ENCODE data around the gene ZNF445.
"Not testable (repeated sequence)": the region's sequence is repeated elsewhere in the genome, so short reads cannot be mapped to it uniquely, and the experiment has no call there.

The ZNF445 gene

GRCh38 chr3:44415421-44415820, 62.0 kb downstream of the ZNF445 start:
- H3K4me2 ChIP-seq (ENCODE audit: low read length) = no peak overlapping the region
- H3K4me1 ChIP-seq (ENCODE audit: control insufficient read depth, insufficient read depth, low read length) = no peaks in the 10 kb centered on the region
- H3K4me3 ChIP-seq (ENCODE audit: low read length) = no peak overlapping the region
- no peaks in the 10 kb centered on the region for H3K27me3 ChIP-seq (ENCODE audit: control insufficient read depth, insufficient read depth, low read length)
- H3K9ac ChIP-seq (ENCODE audit: low read depth, low read length) = no peak overlapping the region
- no peaks in the 10 kb centered on the region for H3K36me3 ChIP-seq (ENCODE audit: insufficient read depth, low read length)
- no peaks in the 10 kb centered on the region for H3K9me3 ChIP-seq (replicated peaks; ENCODE audit: low read length)

GRCh38 chr3:44414517-44415090, 62.9 kb downstream of the ZNF445 start:
- no peak overlapping the region for H3K4me2 ChIP-seq (ENCODE audit: low read length)
- no peak overlapping the region for H3K9ac ChIP-seq (ENCODE audit: low read depth, low read length)
- no peaks in the 10 kb centered on the region for H3K9me3 ChIP-seq (replicated peaks; ENCODE audit: low read length)
- H3K36me3 ChIP-seq (ENCODE audit: insufficient read depth, low read length) = peaks cover 3% of the 10 kb centered on the region
- no peaks in the 10 kb centered on the region for H3K4me1 ChIP-seq (ENCODE audit: control insufficient read depth, insufficient read depth, low read length)
- no peak overlapping the region for H3K4me3 ChIP-seq (ENCODE audit: low read length)
- H3K27me3 ChIP-seq (ENCODE audit: control insufficient read depth, insufficient read depth, low read length) = no peaks in the 10 kb centered on the region

DNA sequence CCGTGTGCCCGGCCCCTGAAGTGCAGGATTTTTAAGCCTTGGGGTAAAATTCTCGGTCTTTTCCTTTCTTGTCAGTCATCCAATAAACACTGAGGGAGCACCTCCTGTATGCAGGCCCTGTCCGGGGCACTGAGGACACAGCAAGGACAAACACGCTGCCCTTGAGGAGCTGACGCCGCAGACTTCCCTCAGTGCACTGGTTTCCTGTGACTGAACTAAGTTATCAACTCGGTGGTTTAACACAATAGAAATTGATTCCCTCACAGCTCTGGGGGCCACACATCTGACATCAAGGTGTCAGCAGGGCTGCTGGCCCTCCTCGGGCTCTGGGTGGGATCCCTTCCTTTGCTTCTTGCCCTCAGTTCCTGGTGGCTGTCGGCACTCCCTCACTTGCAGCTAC, 65.1 kb downstream of the ZNF445 start:
- Histone ChIP-seq H3K4me3 (ENCODE audit: low read length) (no peak overlapping the region), H3K27me3 (ENCODE audit: control insufficient read depth, insufficient read depth, low read length) (no peaks in the 10 kb centered on the region), H3K4me1 (ENCODE audit: control insufficient read depth, insufficient read depth, low read length) (no peaks in the 10 kb centered on the region), H3K9me3 (replicated peaks; ENCODE audit: low read length) (no peaks in the 10 kb centered on the region), H3K4me2 (ENCODE audit: low read length) (no peak overlapping the region), H3K36me3 (ENCODE audit: insufficient read depth, low read length) (peaks cover 3% of the 10 kb centered on the region), H3K9ac (ENCODE audit: low read depth, low read length) (no peak overlapping the region)

- peaks cover 3% of the 10 kb centered on the region for H3K36me3 ChIP-seq (ENCODE audit: insufficient read depth, low read length)
Measured at GRCh38 chr3:44411031-44411645, 66.3 kb downstream of the ZNF445 start.

DNA sequence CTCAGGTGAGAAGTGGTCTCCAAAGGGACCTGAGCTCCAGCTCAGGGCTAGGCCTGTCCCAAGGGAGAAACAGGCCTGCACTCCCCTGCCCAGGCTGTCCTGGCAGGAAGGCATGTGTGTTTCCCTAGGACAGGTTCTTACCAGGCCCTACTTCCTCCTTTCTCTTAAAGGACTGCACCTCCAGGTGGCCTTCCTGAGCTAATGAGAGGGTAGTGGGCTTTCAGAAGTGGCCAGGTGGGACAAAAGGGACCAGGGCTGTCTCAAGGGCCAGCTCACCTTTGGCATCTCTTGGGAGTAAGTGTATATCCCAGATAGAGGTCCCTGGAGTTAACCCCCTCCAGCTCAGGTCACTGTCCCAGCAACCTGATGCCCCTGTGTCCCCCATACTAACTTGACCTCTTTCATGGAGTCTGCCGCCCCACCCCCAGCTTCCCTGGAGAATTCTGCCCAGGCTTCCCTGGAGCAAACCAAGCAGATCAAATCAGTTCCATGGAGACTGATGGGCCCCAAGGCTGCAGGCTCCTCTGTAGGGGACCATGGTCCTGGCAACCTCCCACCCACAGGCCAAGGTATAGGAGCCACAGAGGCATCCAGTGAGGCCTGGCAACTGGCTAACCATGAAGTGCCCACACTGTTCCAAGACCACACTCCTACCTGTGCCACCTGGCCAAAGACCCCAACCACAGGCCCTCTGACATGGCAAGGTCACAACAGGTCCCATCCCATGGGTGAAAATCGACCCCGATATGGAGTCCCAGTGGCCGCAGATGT, 67.6 kb downstream of the ZNF445 start:
- Histone ChIP-seq H3K4me1 (ENCODE audit: control insufficient read depth, insufficient read depth, low read length) (no peaks in the 10 kb centered on the region), H3K27me3 (ENCODE audit: control insufficient read depth, insufficient read depth, low read length) (no peaks in the 10 kb centered on the region)

More at GRCh38 chr3:44411031-44411645, 66.3 kb downstream of the ZNF445 start:
- no peak overlapping the region for H3K9ac ChIP-seq (ENCODE audit: low read depth, low read length)
- no peaks in the 10 kb centered on the region for H3K9me3 ChIP-seq (replicated peaks; ENCODE audit: low read length)
- H3K4me2 ChIP-seq (ENCODE audit: low read length) = no peak overlapping the region
- H3K4me1 ChIP-seq (ENCODE audit: control insufficient read depth, insufficient read depth, low read length) = no peaks in the 10 kb centered on the region
- H3K4me3 ChIP-seq (ENCODE audit: low read length) = no peak overlapping the region
- H3K27me3 ChIP-seq (ENCODE audit: control insufficient read depth, insufficient read depth, low read length) = no peaks in the 10 kb centered on the region

DNA sequence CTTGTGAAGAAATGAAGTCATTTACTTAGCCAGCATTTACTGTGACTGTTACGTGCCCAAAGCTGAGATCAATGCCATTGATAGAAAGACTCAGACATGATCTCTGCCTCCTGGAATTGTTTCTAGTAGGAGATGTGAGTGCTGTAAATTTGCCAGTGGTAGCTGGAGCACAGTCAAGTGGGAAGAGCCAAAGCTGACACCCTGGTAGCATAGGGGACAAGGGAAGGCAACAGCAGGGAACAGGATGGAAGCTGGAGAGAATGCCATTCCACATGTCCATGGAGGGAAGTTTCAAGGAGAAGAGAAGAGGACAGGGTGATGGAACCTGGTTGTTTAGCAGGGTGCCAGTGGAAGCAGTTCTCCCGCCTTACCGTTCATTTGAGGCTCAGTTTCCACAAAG, 74.9 kb downstream of the ZNF445 start:
- Histone ChIP-seq H3K9me3 (replicated peaks; ENCODE audit: low read length) (no peaks in the 10 kb centered on the region), H3K4me2 (ENCODE audit: low read length) (no peak overlapping the region), H3K27me3 (ENCODE audit: control insufficient read depth, insufficient read depth, low read length) (no peaks in the 10 kb centered on the region), H3K9ac (ENCODE audit: low read depth, low read length) (no peak overlapping the region), H3K36me3 (ENCODE audit: insufficient read depth, low read length) (peaks cover 3% of the 10 kb centered on the region), H3K4me3 (ENCODE audit: low read length) (no peak overlapping the region), H3K4me1 (ENCODE audit: control insufficient read depth, insufficient read depth, low read length) (no peaks in the 10 kb centered on the region)

More for the DNA sequence above, 67.6 kb downstream of the ZNF445 start:
- Histone ChIP-seq H3K36me3 (ENCODE audit: insufficient read depth, low read length) (peaks cover 3% of the 10 kb centered on the region), H3K9ac (ENCODE audit: low read depth, low read length) (no peak overlapping the region), H3K4me3 (ENCODE audit: low read length) (no peak overlapping the region), H3K9me3 (replicated peaks; ENCODE audit: low read length) (no peaks in the 10 kb centered on the region), H3K4me2 (ENCODE audit: low read length) (no peak overlapping the region)

DNA sequence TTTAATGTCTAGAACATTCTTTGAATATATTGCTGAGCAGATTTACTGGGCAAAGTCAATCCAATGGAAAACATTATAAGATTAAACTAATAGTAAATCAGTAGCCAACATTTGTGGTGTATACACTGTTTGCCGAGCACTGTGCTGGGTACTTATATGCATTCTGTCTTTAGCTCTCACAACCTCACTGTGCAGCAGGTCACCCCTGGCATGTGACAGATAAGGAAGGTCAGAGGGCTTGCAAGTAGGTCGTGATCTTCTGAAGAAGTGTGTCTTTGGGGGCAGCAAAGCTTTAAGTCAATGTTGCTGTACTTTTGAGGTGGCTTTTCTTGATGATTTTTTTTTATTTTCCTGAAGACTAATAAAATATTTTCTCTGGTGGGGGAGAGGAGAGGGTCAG, 76.7 kb downstream of the ZNF445 start:
- no peak overlapping the region for H3K4me3 ChIP-seq (ENCODE audit: low read length)
- H3K27me3 ChIP-seq (ENCODE audit: control insufficient read depth, insufficient read depth, low read length) = no peaks in the 10 kb centered on the region
- H3K9ac ChIP-seq (ENCODE audit: low read depth, low read length) = no peak overlapping the region
- no peaks in the 10 kb centered on the region for H3K9me3 ChIP-seq (replicated peaks; ENCODE audit: low read length)
- no peaks in the 10 kb centered on the region for H3K4me1 ChIP-seq (ENCODE audit: control insufficient read depth, insufficient read depth, low read length)
- peaks cover 3% of the 10 kb centered on the region for H3K36me3 ChIP-seq (ENCODE audit: insufficient read depth, low read length)
- no peak overlapping the region for H3K4me2 ChIP-seq (ENCODE audit: low read length)

DNA sequence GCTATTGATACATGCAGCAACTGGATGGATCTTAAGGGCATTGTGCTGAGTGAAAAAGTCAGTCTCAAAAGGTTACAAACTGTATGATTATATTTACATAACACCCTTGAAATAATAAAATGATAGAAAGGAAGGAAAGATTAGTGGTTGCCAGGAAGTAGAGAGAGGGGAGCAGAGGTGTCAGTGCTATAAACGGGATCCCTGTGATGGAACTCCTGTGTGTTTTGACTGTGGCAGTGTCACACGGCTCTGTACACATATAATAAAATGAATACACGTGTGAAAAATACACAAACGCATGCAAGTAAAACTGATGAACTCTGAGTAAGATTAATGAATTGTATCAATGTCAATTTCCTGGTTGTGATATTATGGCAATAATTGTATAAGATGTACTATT, 78.6 kb downstream of the ZNF445 start:
- H3K4me3 ChIP-seq (ENCODE audit: low read length) = no peak overlapping the region
- H3K9me3 ChIP-seq (replicated peaks; ENCODE audit: low read length) = no peaks in the 10 kb centered on the region
- H3K4me1 ChIP-seq (ENCODE audit: control insufficient read depth, insufficient read depth, low read length) = no peaks in the 10 kb centered on the region
- H3K9ac ChIP-seq (ENCODE audit: low read depth, low read length) = no peak overlapping the region
- no peaks in the 10 kb centered on the region for H3K27me3 ChIP-seq (ENCODE audit: control insufficient read depth, insufficient read depth, low read length)
- no peak overlapping the region for H3K4me2 ChIP-seq (ENCODE audit: low read length)
- H3K36me3 ChIP-seq (ENCODE audit: insufficient read depth, low read length) = peaks cover 3% of the 10 kb centered on the region

DNA sequence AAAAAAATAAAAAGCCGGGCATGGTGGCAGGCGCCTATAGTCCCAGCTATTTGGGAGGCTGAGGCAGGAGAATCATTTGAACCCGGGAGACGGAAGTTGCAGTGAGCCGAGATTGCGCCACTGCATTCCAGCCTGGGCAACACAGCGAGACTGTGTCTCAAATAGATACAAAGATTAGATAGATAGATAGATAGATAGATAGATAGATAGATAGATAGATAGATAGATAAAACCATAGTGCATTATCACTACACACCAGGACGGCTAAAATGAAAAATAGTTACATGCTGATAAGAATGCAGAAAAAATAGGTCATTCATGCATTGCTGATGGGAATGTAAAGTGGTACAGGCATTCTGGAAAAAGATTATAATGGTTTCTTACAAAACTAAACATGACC, 79.2 kb downstream of the ZNF445 start:
- not testable (repeated sequence) for H3K4me2 ChIP-seq (ENCODE audit: low read length); H3K4me1 ChIP-seq (ENCODE audit: control insufficient read depth, insufficient read depth, low read length); H3K36me3 ChIP-seq (ENCODE audit: insufficient read depth, low read length); H3K4me3 ChIP-seq (ENCODE audit: low read length); H3K27me3 ChIP-seq (ENCODE audit: control insufficient read depth, insufficient read depth, low read length); H3K9me3 ChIP-seq (replicated peaks; ENCODE audit: low read length); H3K9ac ChIP-seq (ENCODE audit: low read depth, low read length)

DNA sequence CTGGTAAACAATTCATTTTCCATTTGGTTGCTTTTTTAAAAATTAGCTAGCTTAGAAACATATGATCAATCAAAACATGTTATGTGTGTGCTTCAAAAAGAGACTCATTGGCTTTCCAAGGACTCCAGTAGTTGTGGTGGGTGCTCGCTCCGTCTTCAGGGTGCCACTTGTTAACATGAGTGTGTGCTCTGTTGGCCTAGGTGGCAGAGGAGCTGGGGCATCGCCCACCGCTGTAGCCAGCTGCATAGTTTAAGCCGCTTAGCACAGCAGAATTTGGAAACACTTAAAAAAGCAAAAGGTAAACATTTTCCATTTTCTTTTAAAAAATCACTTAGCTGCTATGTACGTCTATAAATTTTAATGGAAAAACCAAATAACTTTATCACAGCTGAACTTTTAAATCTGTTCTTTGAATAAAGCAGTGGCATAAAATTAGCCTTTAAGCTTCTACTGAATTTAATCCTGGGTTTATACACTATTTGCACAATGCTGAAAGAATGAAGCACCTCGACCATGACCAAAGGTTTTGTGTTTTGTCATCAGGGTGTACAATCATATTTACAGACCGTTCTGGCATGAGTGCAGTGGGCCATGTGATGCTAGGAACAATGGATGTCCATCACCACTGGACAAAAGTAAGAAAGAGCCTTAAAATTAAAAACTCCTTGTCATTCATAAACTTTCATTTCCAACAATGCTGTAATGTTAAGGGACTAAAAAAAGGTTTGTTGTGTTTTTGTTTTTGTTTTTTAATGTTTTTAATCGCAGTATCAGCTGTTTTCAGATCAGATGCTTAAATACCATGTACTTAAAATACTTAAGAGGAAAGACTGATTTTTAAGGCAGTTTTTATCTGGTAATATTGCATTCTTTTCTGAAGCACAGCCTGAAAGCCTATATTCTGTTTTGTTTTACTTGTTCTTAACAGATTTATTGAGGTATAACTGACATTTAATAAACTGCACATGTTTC, 81.0 kb downstream of the ZNF445 start:
- Histone ChIP-seq H3K9ac (ENCODE audit: low read depth, low read length) (no peak overlapping the region), H3K27me3 (ENCODE audit: control insufficient read depth, insufficient read depth, low read length) (no peaks in the 10 kb centered on the region), H3K9me3 (replicated peaks; ENCODE audit: low read length) (no peaks in the 10 kb centered on the region), H3K4me3 (ENCODE audit: low read length) (no peak overlapping the region), H3K36me3 (ENCODE audit: insufficient read depth, low read length) (peaks cover 3% of the 10 kb centered on the region), H3K4me1 (ENCODE audit: control insufficient read depth, insufficient read depth, low read length) (no peaks in the 10 kb centered on the region), H3K4me2 (ENCODE audit: low read length) (no peak overlapping the region)

DNA sequence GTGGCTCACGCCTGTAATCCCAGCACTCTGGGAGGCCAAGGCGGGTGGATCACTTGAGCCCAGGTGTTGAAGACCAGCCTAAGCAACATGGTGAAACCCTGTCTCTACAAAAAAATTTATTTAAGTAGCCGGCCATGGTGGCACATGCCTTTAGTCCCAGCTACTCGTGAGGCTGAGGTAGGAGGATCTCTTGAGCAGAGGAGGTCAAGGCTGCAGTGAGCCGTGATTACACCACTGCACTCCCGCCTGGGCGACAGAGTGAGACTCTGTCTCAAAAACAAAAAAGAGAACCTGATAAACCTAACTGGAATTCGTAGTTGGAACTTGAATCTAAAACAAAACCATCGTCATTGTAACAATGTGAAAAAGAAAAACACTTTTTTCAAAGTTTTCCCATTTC, 81.8 kb downstream of the ZNF445 start:
- Histone ChIP-seq H3K27me3 (ENCODE audit: control insufficient read depth, insufficient read depth, low read length) (no peaks in the 10 kb centered on the region), H3K9ac (ENCODE audit: low read depth, low read length) (no peak overlapping the region), H3K36me3 (ENCODE audit: insufficient read depth, low read length) (peaks cover under 1% of the 10 kb centered on the region), H3K9me3 (replicated peaks; ENCODE audit: low read length) (no peaks in the 10 kb centered on the region), H3K4me1 (ENCODE audit: control insufficient read depth, insufficient read depth, low read length) (no peaks in the 10 kb centered on the region), H3K4me2 (ENCODE audit: low read length) (no peak overlapping the region), H3K4me3 (ENCODE audit: low read length) (no peak overlapping the region)
